Astrocyte (in vitro differentiated cells and primary cell): ENCODE results near the gene IRS1. TPM values are rescaled to one million over a fixed set of nuclear protein-coding genes. Genes with fewer than 3 reads are reported as not detected.

Experiments
- DNase-seq: peaks from one replicate; pipeline ENCODE4 v3.0.0-alpha.2; 2010; ENCODE audit warnings: low read depth
- FAIRE-seq: peaks from 2 replicates; lab custom pipeline; 2011; peaks lifted over from hg19 to GRCh38; lab: Jason Lieb, UNC
- H2AFZ ChIP-seq: 2 replicates; pipeline ENCODE4 v1.6.0; 2012; ENCODE audit warnings: low read depth, low read length, inconsistent platforms
- H3K27ac ChIP-seq: 2 replicates; pipeline ENCODE4 v1.5.1; 2011; ENCODE audit warnings: low read depth, low read length, inconsistent platforms
- H3K27me3 ChIP-seq: 2 replicates; pipeline ENCODE4 v1.6.0; 2011; ENCODE audit warnings: low read length, inconsistent platforms; ENCODE audit not compliant: insufficient read depth
- H3K36me3 ChIP-seq: 2 replicates; pipeline ENCODE4 v1.5.1; 2011; ENCODE audit warnings: low read length, inconsistent platforms; ENCODE audit not compliant: insufficient read depth
- H3K4me1 ChIP-seq: 2 replicates; pipeline ENCODE4 v1.5.1; 2011; ENCODE audit warnings: low read length, inconsistent platforms; ENCODE audit not compliant: insufficient read depth
- H3K4me2 ChIP-seq: 2 replicates; pipeline ENCODE4 v1.6.0; 2012; ENCODE audit warnings: low read length, inconsistent platforms
- H3K4me3 ChIP-seq: 2 replicates; pipeline ENCODE4 v1.5.1; 2011; ENCODE audit warnings: low read depth, mild to moderate bottlenecking, low read length, inconsistent platforms; ENCODE audit not compliant: insufficient read depth
- H3K79me2 ChIP-seq: 2 replicates; pipeline ENCODE4 v1.6.0; 2012; ENCODE audit warnings: mild to moderate bottlenecking, low read length, inconsistent platforms; ENCODE audit not compliant: insufficient read depth
- H3K9ac ChIP-seq: 2 replicates; pipeline ENCODE4 v1.6.0; 2012; ENCODE audit warnings: mild to moderate bottlenecking, low read length, inconsistent platforms
- H3K9me3 ChIP-seq: 2 replicates; pipeline ENCODE4 v1.5.1; 2012; ENCODE audit warnings: low read depth, mild to moderate bottlenecking, low read length, inconsistent platforms; ENCODE audit not compliant: insufficient read depth
- H4K20me1 ChIP-seq: 2 replicates; pipeline ENCODE4 v1.6.0; 2012; ENCODE audit warnings: low read length, inconsistent platforms; ENCODE audit not compliant: insufficient read depth
- H3K27ac Mint-ChIP-seq: one replicate; pipeline ENCODE4 v1.8.0; 2021; ENCODE audit warnings: mild to moderate bottlenecking, mixed read lengths; ENCODE audit not compliant: unreplicated experiment
- H3K27me3 Mint-ChIP-seq: one replicate; pipeline ENCODE4 v1.8.0; 2021; ENCODE audit warnings: low read depth, mixed read lengths; ENCODE audit not compliant: unreplicated experiment
- H3K36me3 Mint-ChIP-seq: one replicate; pipeline ENCODE4 v1.8.0; 2021; ENCODE audit warnings: low read depth, mixed read lengths; ENCODE audit not compliant: unreplicated experiment
- H3K4me1 Mint-ChIP-seq: one replicate; pipeline ENCODE4 v1.8.0; 2021; ENCODE audit warnings: low read depth, mixed read lengths; ENCODE audit not compliant: unreplicated experiment
- H3K4me3 Mint-ChIP-seq: one replicate; pipeline ENCODE4 v1.8.0; 2021; ENCODE audit warnings: mild to moderate bottlenecking, moderate library complexity, mixed read lengths; ENCODE audit not compliant: unreplicated experiment
- H3K9me3 Mint-ChIP-seq: one replicate; pipeline ENCODE4 v1.8.0; 2021; ENCODE audit warnings: mild to moderate bottlenecking, mixed read lengths; ENCODE audit not compliant: unreplicated experiment
- CTCF ChIP-seq: IDR thresholded peaks from 2 replicates; pipeline ENCODE4 v1.5.1; 2011; ENCODE audit warnings: low read depth, mild to moderate bottlenecking, inconsistent platforms, low read length, moderate library complexity; ENCODE audit not compliant: insufficient read depth
- EZH2 ChIP-seq: IDR thresholded peaks from 2 replicates; pipeline ENCODE4 v1.6.1; 2012; ENCODE audit warnings: mild to moderate bottlenecking, low read length, inconsistent platforms; ENCODE audit not compliant: insufficient read depth
- total RNA-seq: library from RNA; stranded (reverse); gene quantifications from 2 replicates; pipeline ENCODE4 v1.2.1, GENCODE V29; 2021

IRS1 gene
- total RNA-seq, 1 donor from 2014 or later: 45.0 TPM

- H3K36me3 Mint-ChIP-seq: no peaks in the 10 kb centered on the region
- TF ChIP-seq CTCF (no peak), EZH2 (no peak)
- Histone ChIP-seq H3K27me3 (no peaks in the 10 kb centered on the region), H3K36me3 (no peaks in the 10 kb centered on the region), H2AFZ (no peak overlapping the region), H3K27ac (no peak overlapping the region), H3K4me1 (no peaks in the 10 kb centered on the region), H4K20me1 (no peaks in the 10 kb centered on the region), H3K79me2 (no peaks in the 10 kb centered on the region), H3K4me3 (no peak overlapping the region), H3K9ac (no peak overlapping the region), H3K9me3 (no peaks in the 10 kb centered on the region), H3K4me2 (no peak overlapping the region)
- DNase-seq (no peak), FAIRE-seq (no peak)
- H3K4me1 Mint-ChIP-seq: no peaks in the 10 kb centered on the region
- H3K4me3 Mint-ChIP-seq: no peak overlapping the region
- H3K27ac Mint-ChIP-seq: no peak overlapping the region
- H3K27me3 Mint-ChIP-seq: no peaks in the 10 kb centered on the region
- no peaks in the 10 kb centered on the region for H3K9me3 Mint-ChIP-seq
Observed at GRCh38 chr2:226829721-226830631, 30.4 kb upstream of the IRS1 start.

GRCh38 chr2:226828191-226828590 is 28.6 kb upstream of the IRS1 start:
- Mint-ChIP-seq H3K27me3 (no peaks in the 10 kb centered on the region), H3K9me3 (no peaks in the 10 kb centered on the region), H3K27ac (no peak overlapping the region), H3K4me3 (no peak overlapping the region), H3K36me3 (no peaks in the 10 kb centered on the region), H3K4me1 (no peaks in the 10 kb centered on the region)
- TF ChIP-seq CTCF (no peak), EZH2 (no peak)
- Histone ChIP-seq H3K4me2 (no peak overlapping the region), H3K27ac (no peak overlapping the region), H2AFZ (no peak overlapping the region), H3K9me3 (no peaks in the 10 kb centered on the region), H3K4me1 (no peaks in the 10 kb centered on the region), H3K79me2 (no peaks in the 10 kb centered on the region), H3K36me3 (no peaks in the 10 kb centered on the region), H3K9ac (no peak overlapping the region), H3K4me3 (no peak overlapping the region), H3K27me3 (no peaks in the 10 kb centered on the region), H4K20me1 (no peaks in the 10 kb centered on the region)
- FAIRE-seq (no peak), DNase-seq (no peak)

GRCh38 chr2:226825056-226825455 is 25.4 kb upstream of the IRS1 start:
- Histone ChIP-seq H3K27me3 (no peaks in the 10 kb centered on the region), H4K20me1 (no peaks in the 10 kb centered on the region), H3K9me3 (no peaks in the 10 kb centered on the region), H3K27ac (no peak overlapping the region), H3K36me3 (no peaks in the 10 kb centered on the region), H3K79me2 (no peaks in the 10 kb centered on the region), H3K9ac (no peak overlapping the region), H2AFZ (no peak overlapping the region), H3K4me2 (no peak overlapping the region), H3K4me3 (no peak overlapping the region), H3K4me1 (no peaks in the 10 kb centered on the region)
- DNase-seq: no peak
- H3K36me3 Mint-ChIP-seq: no peaks in the 10 kb centered on the region
- no peak overlapping the region for H3K4me3 Mint-ChIP-seq
- no peaks in the 10 kb centered on the region for H3K9me3 Mint-ChIP-seq
- no peak for FAIRE-seq
- H3K27ac Mint-ChIP-seq: no peak overlapping the region
- TF ChIP-seq CTCF: no peak
- no peak for TF ChIP-seq EZH2
- H3K4me1 Mint-ChIP-seq: no peaks in the 10 kb centered on the region
- H3K27me3 Mint-ChIP-seq: no peaks in the 10 kb centered on the region
